GM18511 (cell line): ENCODE results near the gene HIF1AN.
A peak's percentile ranks its signal among the peaks of the same experiment; 100 is the strongest.

ENCODE experiments used
- ATAC-seq: cut with Tn5 transposase; IDR thresholded peaks from one replicate; pipeline ENCODE4 v1.9.1; 2021; ENCODE audit warnings: mild to moderate bottlenecking, moderate library complexity; ENCODE audit not compliant: unreplicated experiment

HIF1AN gene

GRCh38 chr10:100535715-100536353 is at the start of gene HIF1AN:
TSS of gene HIF1AN (plus strand) at chr10:100535943. CDS start at chr10:100535959, 16 bp downstream.
- peak; percentile 96 for ATAC-seq

- no peak for ATAC-seq
Measured at GRCh38 chr10:100487529-100487928, 48.2 kb upstream of the HIF1AN start.

GRCh38 chr10:100489396-100489795 is 46.3 kb upstream of the HIF1AN start:
- ATAC-seq, result no peak

GRCh38 chr10:100490531-100490930 is 45.2 kb upstream of the HIF1AN start:
- ATAC-seq, result no peak

- ATAC-seq, result no peak
Measured at GRCh38 chr10:100496567-100496966, 39.2 kb upstream of the HIF1AN start.

GRCh38 chr10:100498059-100498458 is 37.7 kb upstream of the HIF1AN start:
- no peak for ATAC-seq

GRCh38 chr10:100501423-100501822 is 34.3 kb upstream of the HIF1AN start:
- no peak for ATAC-seq

GRCh38 chr10:100502926-100503494 is 32.7 kb upstream of the HIF1AN start:
- ATAC-seq, result no peak

- no peak for ATAC-seq
Measured at GRCh38 chr10:100504096-100504495, 31.6 kb upstream of the HIF1AN start.

- no peak for ATAC-seq
Measured at GRCh38 chr10:100505164-100505563, 30.6 kb upstream of the HIF1AN start.

GRCh38 chr10:100506596-100507356 is 29.0 kb upstream of the HIF1AN start:
- ATAC-seq, result no peak

- ATAC-seq, result no peak
Measured at GRCh38 chr10:100507357-100507732, 28.4 kb upstream of the HIF1AN start.

- no peak for ATAC-seq
Measured at GRCh38 chr10:100508266-100508665, 27.5 kb upstream of the HIF1AN start.

GRCh38 chr10:100508691-100509150 is 27.0 kb upstream of the HIF1AN start:
- peak; percentile 69 for ATAC-seq

- ATAC-seq, result no peak
Measured at GRCh38 chr10:100509241-100509840, 26.4 kb upstream of the HIF1AN start.

- peak; percentile 64 for ATAC-seq
Measured at GRCh38 chr10:100510533-100511308, 25.0 kb upstream of the HIF1AN start.

- no peak for ATAC-seq
Measured at GRCh38 chr10:100515612-100516011, 20.1 kb upstream of the HIF1AN start.

- ATAC-seq, result no peak
Measured at GRCh38 chr10:100516847-100517246, 18.9 kb upstream of the HIF1AN start.

GRCh38 chr10:100518761-100519241 is 16.9 kb upstream of the HIF1AN start:
- no peak for ATAC-seq

- no peak for ATAC-seq
Measured at GRCh38 chr10:100519311-100520051, 16.3 kb upstream of the HIF1AN start, which contains the start of gene SEC31B. TSS of gene SEC31B (minus strand) at chr10:100519861. CDS start at chr10:100516952, 2,909 bp downstream.
